Transverse colon (tissue), 4 donors: ENCODE data around the gene PTPRD.

ENCODE experiments used
- CTCF ChIP-seq, 5 experiments: fragments of 200-600 bp in 3 of 5; fragments of 450-650 bp in 2 of 5; sonication (generic) in 3 of 5; IDR thresholded peaks; 1 replicate in 2 of 5; 2 replicates in 3 of 5; pipeline ENCODE4 v1.5.1; 2016 to 2017; ENCODE audit warnings: antibody characterized with exemption in 5 of 5, inconsistent platforms in 3 of 5, mild to moderate bottlenecking in 2 of 5, moderate library complexity in 1 of 5
- EP300 ChIP-seq: sonication (generic); formaldehyde crosslinking; IDR thresholded peaks from one replicate; pipeline ENCODE4 v1.6.1; 2017; ENCODE audit warnings: antibody characterized with exemption, low read depth
- POLR2A ChIP-seq: fragments of 450-650 bp; IDR thresholded peaks from one replicate; pipeline ENCODE4 v1.6.1; 2016; ENCODE audit warnings: antibody characterized with exemption, mild to moderate bottlenecking, moderate library complexity
- POLR2AphosphoS5 ChIP-seq, 3 donors: sonication (generic); formaldehyde crosslinking; IDR thresholded peaks; one replicate each; pipeline ENCODE4 v1.6.1; 2016; ENCODE audit warnings: antibody characterized with exemption in 3 of 3

DNA sequence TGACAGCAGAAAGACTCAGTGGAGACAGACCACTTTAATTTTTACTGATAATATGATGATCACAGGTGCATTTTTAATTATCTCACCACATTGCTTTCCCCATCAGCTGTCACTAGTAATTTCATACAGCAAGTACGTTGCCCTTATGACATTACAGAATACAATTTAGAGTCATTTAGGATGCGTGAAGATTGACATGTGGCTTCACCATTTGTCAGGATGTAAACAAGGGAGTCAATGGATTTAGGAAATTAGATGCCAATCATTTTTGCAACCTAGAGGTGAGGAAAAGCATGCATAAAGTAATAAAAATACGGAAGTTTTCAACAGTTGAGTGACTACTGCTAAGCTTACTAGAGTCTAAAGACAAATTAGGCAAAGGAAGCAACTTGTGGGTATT lies 1129.6 kb downstream of the PTPRD start:
- TF ChIP-seq CTCF (IDR thresholded peaks at IDR 0.05) (no peak), POLR2A (no peak), POLR2AphosphoS5 (IDR thresholded peaks at IDR 0.05) (no peak), EP300 (no peak)
